ENCODE measurements around the gene C14orf119.

C14orf119 gene

GRCh38 chr14:23077962-23078361 lies 17.3 kb upstream of the C14orf119 start:
- no peak for DNase-seq
- Histone ChIP-seq H3K4me3 (ENCODE audit: low read depth, low read length) (no peak overlapping the region), H3K27ac (peak overlapping the region; percentile 82), H3K27me3 (replicated peaks) (no peaks in the 10 kb centered on the region), H3K36me3 (replicated peaks) (peaks cover 64% of the 10 kb centered on the region)
- in situ Hi-C loops (cut with HindIII; ENCODE audit: low pct_ligation_motif_present, low sequenced_read_pairs), result no loop called here
- no peak for TF ChIP-seq CTCF (IDR thresholded peaks at IDR 0.05; ENCODE audit: low read depth, low read length, missing control alignments)

- in situ Hi-C loops (cut with HindIII; ENCODE audit: low pct_ligation_motif_present, low sequenced_read_pairs), result no loop called here
- TF ChIP-seq CTCF (IDR thresholded peaks at IDR 0.05; ENCODE audit: low read depth, low read length, missing control alignments), result peak; percentile 13
- no peak overlapping the region for H3K4me3 ChIP-seq (ENCODE audit: low read depth, low read length)
- H3K27me3 ChIP-seq (replicated peaks), result no peaks in the 10 kb centered on the region
- H3K27ac ChIP-seq, result peak overlapping the region; percentile 82
- DNase-seq, result peak; percentile 94
- H3K36me3 ChIP-seq (replicated peaks), result peaks cover 66% of the 10 kb centered on the region
Measured at GRCh38 chr14:23078692-23079116, 16.6 kb upstream of the C14orf119 start.

- peaks cover 59% of the 10 kb centered on the region for H3K36me3 ChIP-seq (replicated peaks)
Measured at GRCh38 chr14:23079716-23080115, 15.6 kb upstream of the C14orf119 start.

GRCh38 chr14:23080474-23080873 lies 14.8 kb upstream of the C14orf119 start:
- Histone ChIP-seq H3K27ac (no peak overlapping the region), H3K36me3 (replicated peaks) (peaks cover 59% of the 10 kb centered on the region), H3K4me3 (ENCODE audit: low read depth, low read length) (no peak overlapping the region), H3K27me3 (replicated peaks) (no peaks in the 10 kb centered on the region)
- in situ Hi-C loops (cut with HindIII; ENCODE audit: low pct_ligation_motif_present, low sequenced_read_pairs), result no loop called here
- TF ChIP-seq CTCF (IDR thresholded peaks at IDR 0.05; ENCODE audit: low read depth, low read length, missing control alignments), result no peak
- DNase-seq, result no peak

More at GRCh38 chr14:23079716-23080115, 15.6 kb upstream of the C14orf119 start:
- H3K27me3 ChIP-seq (replicated peaks), result no peaks in the 10 kb centered on the region
- DNase-seq, result no peak
- H3K27ac ChIP-seq, result peak overlapping the region; percentile 82
- in situ Hi-C loops (cut with HindIII; ENCODE audit: low pct_ligation_motif_present, low sequenced_read_pairs), result no loop called here
- no peak overlapping the region for H3K4me3 ChIP-seq (ENCODE audit: low read depth, low read length)
- TF ChIP-seq CTCF (IDR thresholded peaks at IDR 0.05; ENCODE audit: low read depth, low read length, missing control alignments), result no peak

- no peak for TF ChIP-seq CTCF (IDR thresholded peaks at IDR 0.05; ENCODE audit: low read depth, low read length, missing control alignments)
- H3K27me3 ChIP-seq (replicated peaks), result no peaks in the 10 kb centered on the region
- H3K36me3 ChIP-seq (replicated peaks), result peaks cover 51% of the 10 kb centered on the region
- no peak overlapping the region for H3K4me3 ChIP-seq (ENCODE audit: low read depth, low read length)
- in situ Hi-C loops (cut with HindIII; ENCODE audit: low pct_ligation_motif_present, low sequenced_read_pairs), result no loop called here
- H3K27ac ChIP-seq, result no peak overlapping the region
- no peak for DNase-seq
Measured at GRCh38 chr14:23085458-23085857, 9.8 kb upstream of the C14orf119 start.

GRCh38 chr14:23086565-23086964 lies 8.7 kb upstream of the C14orf119 start:
- Histone ChIP-seq H3K27me3 (replicated peaks) (no peaks in the 10 kb centered on the region), H3K4me3 (ENCODE audit: low read depth, low read length) (no peak overlapping the region), H3K36me3 (replicated peaks) (peaks cover 45% of the 10 kb centered on the region), H3K27ac (no peak overlapping the region)
- in situ Hi-C loops (cut with HindIII; ENCODE audit: low pct_ligation_motif_present, low sequenced_read_pairs), result no loop called here
- DNase-seq, result no peak
- no peak for TF ChIP-seq CTCF (IDR thresholded peaks at IDR 0.05; ENCODE audit: low read depth, low read length, missing control alignments)
